Astrocyte (in vitro differentiated cells and primary cell): ENCODE results near the gene RDH11.

Experiments used
- EZH2 ChIP-seq: IDR thresholded peaks from 2 replicates; pipeline ENCODE4 v1.6.1; 2012; ENCODE audit warnings: mild to moderate bottlenecking, low read length, inconsistent platforms; ENCODE audit not compliant: insufficient read depth
- TF ChIP-seq, protein P1 (sequence below): IDR thresholded peaks from 2 replicates; pipeline ENCODE4 v1.5.1; 2011; ENCODE audit warnings: low read depth, mild to moderate bottlenecking, inconsistent platforms, low read length, moderate library complexity; ENCODE audit not compliant: insufficient read depth

DNA sequence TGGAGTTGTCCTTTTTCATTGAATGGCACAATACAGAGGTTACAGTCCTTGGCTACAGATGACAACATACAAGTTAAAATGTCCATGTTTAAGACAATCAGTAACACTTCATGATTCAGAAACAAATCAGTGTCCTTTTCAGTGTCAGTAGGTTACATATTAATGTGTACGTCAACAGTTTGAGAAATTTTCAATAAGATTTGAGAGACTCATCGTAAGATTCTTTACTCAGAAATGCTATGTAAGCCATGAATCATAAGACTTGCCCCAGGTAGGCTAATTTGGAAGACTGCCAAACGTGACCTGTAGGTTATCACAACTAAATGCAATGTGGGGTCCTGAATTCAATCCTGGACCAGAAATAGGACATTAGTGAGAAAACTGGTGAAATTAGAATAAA lies 9.6 kb upstream of the RDH11 start:
- TF ChIP-seq EZH2 = no peak
- TF ChIP-seq, protein P1, sequence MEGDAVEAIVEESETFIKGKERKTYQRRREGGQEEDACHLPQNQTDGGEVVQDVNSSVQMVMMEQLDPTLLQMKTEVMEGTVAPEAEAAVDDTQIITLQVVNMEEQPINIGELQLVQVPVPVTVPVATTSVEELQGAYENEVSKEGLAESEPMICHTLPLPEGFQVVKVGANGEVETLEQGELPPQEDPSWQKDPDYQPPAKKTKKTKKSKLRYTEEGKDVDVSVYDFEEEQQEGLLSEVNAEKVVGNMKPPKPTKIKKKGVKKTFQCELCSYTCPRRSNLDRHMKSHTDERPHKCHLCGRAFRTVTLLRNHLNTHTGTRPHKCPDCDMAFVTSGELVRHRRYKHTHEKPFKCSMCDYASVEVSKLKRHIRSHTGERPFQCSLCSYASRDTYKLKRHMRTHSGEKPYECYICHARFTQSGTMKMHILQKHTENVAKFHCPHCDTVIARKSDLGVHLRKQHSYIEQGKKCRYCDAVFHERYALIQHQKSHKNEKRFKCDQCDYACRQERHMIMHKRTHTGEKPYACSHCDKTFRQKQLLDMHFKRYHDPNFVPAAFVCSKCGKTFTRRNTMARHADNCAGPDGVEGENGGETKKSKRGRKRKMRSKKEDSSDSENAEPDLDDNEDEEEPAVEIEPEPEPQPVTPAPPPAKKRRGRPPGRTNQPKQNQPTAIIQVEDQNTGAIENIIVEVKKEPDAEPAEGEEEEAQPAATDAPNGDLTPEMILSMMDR = no peak
